Pons (tissue), 1 donor: ENCODE measurements around the gene EHBP1.

ENCODE experiments used
- DNase-seq: peaks from one replicate; pipeline ENCODE4 v3.0.0-alpha.2; 2016; ENCODE audit warnings: low spot score

EHBP1 gene

DNA sequence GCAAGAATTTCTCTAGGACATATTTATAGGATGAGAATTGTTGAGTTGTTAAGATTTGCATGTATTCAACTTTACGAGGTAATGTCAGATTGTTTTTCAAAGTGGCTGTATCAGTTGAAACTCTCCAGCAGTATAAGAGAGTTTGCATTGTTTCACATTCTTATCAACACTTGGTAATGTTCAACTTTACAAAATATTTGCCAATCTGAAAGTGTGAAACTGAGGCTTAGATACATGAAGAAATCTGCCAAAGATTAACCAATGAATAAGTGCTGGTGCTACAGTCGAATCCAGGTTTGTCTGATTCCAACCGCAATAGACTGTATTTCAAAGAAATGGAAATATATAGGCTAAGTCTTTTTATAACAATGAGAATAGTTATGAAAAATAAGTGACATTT, 117.0 kb downstream of the EHBP1 start:
- no peak for DNase-seq

DNA sequence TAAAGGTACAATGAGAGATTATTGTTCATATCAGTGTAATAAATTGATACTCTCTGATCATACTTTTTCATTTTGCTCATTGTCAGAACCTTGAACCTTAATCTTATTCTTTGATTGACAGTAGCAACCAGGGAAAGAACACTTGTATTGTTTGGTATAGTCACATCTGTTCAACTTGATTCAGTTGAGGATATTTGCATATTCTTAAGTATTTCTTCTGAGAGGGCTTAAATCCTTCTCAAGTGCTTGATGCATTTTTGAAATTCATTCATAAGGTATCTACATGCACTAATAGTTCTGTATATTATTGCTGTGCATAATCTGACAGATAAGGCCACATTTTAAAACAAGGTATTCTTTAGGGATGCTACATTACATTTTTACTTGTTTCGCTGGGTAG, 118.9 kb downstream of the EHBP1 start:
- no peak for DNase-seq

DNA sequence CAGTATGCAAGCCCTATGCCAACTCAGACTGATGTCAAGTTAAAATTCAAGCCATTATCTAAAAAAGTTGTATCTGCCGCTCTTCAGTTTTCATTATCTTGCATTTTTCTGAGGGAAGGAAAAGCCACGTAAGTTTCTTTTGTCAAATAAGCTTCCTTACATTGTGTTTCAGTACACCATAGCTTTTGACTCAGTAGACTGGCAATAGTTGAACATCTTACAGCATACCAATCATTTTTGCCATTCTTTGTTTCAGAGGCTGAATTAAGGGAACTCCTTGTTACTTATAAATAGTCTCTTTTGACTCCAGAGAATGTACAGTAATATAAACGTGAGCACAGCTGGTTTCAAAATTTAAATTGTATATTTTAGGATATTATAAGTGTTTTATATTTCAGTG, 120.6 kb downstream of the EHBP1 start:
- no peak for DNase-seq

DNA sequence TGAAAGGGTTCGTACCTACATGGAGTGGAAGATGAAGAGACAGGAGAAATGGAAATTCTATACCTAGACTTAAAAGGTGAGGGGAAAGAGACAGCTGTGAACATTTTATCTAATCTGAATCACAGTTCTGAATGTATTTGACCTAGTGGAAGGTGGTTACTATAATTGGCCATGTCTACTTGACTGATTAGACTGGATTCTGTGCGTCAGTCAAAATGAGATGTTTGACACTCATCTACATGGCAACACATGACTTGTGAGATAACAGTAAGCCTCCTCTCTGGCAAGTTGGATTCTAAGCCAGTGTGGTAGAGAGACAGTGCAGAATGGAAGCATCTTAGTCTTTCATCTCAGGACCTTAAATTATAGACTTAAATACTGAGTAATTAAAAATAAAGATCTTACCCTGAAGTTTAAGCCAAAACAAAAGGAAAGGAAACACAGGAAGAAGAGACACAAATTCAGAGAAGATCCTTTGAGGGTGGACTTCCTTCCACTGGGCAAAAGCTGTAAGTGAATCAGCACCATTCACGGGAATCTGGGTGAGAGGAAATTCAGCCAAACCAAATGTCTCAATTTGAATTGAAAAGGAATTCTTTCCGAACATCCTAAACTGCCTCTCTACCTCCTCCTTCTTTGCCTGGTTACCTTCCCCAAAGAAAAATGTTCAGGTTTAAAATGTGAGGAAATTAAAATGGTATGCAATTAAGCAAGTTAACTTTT, 121.6 kb downstream of the EHBP1 start:
- no peak for DNase-seq

DNA sequence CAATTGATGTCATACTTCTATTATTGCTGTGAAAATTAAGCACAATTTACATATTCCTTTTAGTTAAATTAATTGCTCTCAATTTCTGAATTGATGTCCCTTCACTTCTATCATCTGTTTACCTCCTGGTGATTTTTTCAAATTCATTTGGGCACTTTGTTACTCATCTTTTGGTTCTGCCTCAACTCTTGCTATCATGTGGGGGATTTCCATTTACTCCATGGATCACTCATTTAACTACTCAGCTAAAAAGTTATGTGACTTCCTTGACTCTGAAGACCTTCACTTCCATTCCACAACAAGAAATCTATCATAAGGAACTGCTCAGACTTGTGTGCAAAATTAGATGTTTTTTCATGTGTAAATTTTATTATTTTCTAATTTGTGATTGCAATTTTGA, 126.2 kb downstream of the EHBP1 start:
- DNase-seq: no peak

DNA sequence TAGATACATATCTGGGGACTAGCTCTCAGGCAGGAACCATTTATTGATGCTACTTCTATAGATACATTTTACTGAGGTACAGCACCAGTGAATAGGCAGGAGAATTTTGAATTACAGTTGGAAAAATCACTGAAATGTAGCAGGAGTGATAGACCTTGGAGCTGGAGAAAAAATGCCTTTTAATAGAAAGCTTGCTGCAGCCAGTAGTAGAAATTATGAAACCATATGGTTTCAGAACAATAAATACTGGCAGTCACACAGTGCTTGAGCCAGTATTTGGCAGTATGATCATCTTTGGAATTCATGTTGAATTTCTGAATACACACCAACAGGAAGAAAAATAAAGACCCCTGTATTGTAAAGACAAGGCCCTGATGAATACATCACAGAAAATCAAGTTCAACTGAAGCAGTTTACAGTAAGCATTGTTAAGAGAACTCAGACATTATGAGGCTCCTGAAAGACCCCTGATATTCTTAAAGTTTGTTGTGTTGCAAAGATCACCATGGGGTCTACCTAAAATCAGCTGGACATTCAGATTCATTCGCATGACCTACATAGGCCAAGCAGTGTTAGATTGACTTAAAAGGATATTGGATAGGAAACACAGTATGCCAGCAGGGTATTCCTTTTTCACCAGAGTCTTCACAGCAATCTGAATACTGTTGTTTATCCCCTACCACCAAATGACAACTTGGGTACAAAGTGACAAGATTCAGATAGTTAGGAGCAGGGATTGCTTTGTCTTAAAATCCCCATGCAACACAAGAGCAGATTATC, 139.0 kb downstream of the EHBP1 start:
- DNase-seq: no peak

DNA sequence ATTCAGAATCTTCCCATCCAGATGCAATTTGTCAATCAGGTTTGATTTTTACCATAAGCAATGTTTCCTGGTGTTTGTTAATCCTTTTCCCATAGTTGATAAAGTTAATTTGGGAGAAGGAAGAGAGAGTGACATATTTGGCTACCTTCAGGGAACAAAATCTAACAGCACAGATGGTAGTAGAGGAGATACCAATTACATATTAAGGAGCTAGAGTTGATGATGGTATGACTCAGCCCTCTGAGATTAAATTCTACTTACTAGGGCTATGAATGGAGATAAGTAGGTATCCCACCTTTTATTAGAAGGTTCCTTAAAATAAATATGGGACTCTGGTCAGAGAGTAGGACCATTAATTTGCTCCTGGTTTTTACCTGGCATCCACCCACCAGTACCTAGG, 139.7 kb downstream of the EHBP1 start:
- DNase-seq: no peak

DNA sequence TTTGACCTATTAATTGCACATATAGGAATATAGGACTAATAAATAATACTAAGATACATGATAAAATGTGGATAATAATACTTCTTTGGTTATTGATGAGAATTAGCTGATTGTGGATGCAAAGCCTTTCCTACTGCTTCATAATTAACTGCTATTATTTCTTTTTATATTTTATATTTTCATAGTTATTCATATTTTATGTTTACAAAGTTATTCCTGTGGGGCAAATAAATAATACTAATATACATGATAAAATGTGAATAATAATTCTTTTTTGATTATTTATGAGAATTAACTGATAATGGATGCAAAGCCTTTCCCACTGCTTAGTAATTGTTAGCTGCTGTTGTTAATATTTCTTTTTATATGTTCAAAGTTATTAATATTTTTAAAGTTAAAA, 146.7 kb downstream of the EHBP1 start:
- no peak for DNase-seq

DNA sequence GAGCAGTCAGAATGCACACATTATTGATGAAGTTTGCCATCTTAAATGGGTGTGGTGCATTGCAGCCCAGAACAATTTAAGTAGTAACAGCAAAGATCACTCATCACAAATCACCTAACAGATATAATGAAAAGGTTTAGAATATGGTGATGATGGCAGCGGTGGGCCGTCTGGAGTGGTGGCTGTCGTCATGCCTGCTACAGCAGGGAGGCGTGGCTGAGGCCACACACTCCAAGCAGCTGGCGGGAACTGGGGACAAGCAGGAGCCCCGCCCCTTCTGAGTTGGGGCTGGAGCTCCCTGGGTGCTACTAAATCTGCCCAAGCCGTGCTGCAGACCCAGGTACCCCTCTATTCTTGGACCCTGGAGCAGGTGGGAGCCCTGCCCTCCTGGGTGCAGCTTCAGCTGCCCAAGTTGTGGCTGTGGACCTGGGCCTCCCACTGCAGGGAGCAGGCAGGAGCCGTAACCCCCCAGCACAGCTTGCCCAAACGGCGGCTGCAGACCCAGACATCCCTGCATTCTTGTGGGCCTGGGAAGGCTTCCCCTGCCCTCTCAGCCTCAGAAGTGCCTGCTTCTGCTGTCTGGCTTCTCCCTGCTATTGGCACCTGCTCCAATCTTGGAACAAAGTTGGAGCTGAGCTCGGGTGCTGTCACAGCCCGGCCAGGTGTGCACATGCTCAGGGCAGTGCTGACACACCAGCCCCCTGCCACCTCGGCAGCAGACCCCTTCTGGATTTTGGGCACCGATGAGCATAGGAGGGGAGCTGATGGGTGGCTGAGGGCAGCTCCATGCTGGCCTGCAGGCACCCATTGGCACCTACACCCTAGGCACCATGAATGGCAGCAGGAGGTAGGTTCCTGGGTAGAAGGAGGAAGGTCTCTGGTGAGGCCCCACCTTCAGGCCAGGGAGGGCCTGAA, 149.3 kb downstream of the EHBP1 start:
- no peak for DNase-seq

DNA sequence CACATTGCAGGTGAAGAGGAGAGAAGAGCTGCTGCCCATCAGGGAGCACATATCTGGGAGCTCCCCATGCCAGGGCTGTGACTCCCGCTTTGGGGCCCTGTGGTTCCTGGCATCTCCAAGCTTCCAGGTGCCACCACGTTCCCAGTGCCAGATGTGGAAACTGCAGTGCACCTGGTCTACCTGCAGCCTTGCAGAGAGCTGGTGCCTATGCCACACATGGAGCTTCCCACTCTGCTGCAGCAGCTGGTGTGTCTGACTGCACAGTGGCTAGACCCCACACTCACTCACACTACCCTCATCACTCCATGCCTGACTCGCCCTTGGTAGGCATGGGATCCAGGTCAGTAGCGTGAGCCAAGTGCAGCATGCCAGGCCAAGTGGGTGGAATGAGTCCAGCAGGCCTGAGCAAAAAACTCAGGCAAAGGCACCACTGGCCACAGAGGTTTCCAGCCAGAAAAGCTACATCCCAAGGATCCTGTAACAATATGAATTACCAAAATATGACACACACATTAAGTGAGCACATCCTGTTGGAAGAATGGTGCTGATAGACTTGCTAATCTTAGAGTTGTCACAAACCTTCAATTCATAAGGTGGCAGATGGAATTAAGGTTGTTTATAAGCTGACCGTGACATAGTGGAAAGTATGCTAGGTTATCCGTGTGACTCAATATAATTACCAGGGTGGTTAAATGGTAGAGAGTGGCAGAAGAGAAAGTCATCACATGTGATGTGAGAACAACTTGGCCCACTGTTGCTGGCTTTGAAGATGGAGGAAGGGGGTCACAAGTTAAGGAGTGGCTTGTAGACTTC, 150.9 kb downstream of the EHBP1 start:
- no peak for DNase-seq

DNA sequence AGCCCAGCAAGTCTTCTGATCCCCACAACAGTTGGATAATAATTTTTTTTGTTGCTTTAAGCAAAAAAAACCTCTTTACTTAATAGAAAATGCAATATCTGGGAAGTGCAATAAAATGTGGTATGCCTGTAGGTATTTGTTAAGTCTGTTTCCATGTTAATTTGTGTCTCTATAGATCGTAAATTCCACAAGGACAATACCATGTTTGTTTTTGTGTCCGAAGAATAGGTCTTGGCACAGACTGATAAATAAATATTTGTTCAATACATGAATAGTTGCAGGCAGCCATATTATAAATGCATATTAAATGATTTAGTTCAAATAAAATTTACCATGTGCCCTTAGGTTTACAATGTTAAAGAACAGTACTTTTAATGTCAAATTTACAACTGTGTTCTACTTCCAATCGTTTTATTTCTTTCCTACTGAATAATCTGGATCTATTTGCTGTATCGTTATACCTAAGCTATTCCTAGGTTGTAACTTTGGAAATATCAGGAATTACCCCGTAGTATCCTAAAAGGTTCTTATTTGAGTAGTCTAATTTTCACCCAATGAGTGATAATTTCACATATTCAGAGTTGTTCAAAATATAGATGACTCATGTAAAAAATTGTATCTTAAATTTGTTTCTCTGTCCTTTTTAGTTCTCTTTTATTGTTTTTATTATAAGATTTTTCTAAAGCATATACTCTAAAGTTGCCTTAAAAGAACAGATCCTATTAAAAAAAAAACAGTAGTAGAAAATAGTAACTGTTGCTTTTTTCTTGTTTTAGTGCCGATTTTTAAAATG, 151.8 kb downstream of the EHBP1 start:
- no peak for DNase-seq

DNA sequence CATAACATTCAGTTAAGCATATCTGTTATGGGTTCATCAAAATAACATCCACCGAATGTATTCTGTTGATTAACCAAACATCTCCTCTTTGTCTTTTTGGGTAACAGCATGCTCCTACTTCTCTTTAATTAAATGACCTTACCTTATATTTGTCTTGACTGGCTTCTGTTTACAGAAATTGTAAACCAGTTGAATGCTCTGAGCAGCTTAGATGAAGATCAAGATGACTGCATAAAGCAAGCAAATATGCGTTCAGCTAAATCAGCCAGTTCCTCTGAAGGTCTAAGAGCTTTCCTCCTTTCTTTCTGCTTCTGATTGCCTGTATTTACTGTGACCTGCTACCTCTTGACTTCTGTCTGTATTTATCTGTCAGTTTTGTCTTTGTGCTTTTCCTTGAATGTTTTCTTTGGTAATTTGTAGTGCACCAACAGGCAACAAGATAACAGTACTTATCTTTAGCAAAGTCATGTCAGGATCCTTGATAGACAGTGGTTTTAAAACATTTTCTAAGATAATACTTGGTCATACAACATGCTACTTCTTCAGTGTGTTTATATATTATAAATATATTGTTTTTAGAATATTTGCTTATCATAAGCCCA, 152.8 kb downstream of the EHBP1 start:
- DNase-seq: no peak

DNA sequence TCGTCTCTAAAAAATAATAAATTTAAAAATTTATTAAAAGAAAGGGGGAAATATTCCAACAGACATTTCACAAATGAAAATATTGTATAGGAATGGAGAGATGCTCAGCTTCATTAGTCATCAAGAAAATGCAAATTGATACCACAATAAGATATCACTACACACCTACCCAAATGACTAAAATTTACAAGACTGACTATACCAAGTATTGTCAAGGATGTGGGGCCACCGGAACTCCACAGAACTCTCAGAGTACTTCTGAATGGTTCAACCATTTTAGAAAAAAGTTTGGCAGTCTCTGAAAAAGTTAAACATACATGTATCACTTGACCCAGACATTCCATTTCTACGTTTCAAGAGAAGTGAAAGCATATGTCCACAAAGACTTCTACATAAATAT, 163.4 kb downstream of the EHBP1 start:
- DNase-seq: no peak

DNA sequence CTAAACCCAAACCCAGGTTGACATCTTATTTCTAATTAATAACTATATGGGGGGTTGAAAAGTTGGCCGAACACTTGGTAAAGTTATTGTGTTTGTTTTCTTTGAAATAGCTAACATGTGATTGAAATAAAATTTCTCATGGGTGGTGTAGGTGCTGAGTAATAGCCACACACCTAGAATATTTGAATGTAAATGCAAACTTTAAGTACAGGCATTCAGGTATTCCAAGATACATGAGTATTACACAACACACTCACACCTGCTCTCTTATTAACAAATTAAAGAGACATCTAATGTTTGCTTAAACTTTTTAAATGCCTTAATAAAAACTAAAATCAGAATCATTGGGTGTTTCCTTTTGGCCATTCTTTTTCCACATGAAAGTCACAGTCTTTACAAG, 165.5 kb downstream of the EHBP1 start:
- no peak for DNase-seq

DNA sequence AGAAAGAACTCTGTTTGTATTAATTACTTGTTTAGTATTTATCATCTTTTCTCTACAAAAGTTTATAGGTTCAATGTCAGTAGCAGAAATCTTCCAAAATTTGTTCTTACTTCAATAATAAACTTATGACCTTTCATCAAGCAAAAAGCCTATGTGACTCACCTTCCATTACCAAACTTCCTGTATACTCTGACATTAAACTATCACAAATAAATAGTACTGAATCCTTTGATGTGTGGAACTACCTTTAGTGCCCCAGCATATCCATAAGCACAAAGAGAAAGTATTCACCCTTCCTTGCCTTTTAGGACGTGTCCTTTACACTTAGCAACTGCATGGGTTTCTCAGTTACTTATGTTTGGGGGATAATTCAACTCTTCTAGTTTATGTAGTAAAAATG, 166.0 kb downstream of the EHBP1 start:
- DNase-seq: no peak

DNA sequence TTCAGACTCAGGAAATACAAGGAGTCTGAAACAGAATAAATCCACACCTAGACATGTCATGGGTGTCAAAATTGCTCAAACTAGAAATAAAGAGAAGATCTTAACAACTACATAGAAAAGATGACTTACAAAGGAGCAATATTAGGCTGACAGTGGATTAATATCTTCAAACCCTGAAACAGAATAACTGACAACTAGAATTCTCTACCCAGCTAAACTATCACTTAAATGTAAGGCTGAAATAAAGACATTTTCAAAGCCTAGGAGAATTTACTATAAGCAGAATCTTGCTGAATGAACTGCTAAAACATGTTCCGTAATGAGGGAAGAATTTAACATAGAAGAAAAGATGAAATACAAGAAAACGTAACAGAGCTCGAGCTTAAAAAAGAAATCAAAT, 168.1 kb downstream of the EHBP1 start:
- no peak for DNase-seq

DNA sequence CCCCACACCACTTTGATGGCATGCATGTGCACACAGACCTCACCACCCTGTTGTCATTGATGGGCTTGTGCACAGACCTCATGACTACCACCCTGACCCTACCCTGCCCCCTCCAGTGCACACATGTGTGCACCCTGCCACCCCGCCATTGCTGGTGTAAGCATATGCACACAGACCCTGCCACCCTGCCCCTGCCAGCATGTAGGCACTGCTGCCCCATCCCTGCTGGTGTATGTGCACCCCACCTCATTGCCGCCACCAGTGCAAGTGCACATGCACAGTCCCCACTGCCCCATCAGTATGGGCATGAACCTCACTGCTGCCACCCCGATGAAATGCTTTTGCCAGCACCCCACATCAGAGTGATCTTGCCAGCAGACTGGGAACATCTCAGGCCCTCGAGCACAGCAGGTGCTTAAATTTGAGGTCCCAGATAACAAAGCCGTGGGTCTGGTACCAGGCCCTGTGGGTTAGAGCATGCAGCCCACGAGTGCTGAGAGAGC, 169.4 kb downstream of the EHBP1 start:
- DNase-seq: no peak

DNA sequence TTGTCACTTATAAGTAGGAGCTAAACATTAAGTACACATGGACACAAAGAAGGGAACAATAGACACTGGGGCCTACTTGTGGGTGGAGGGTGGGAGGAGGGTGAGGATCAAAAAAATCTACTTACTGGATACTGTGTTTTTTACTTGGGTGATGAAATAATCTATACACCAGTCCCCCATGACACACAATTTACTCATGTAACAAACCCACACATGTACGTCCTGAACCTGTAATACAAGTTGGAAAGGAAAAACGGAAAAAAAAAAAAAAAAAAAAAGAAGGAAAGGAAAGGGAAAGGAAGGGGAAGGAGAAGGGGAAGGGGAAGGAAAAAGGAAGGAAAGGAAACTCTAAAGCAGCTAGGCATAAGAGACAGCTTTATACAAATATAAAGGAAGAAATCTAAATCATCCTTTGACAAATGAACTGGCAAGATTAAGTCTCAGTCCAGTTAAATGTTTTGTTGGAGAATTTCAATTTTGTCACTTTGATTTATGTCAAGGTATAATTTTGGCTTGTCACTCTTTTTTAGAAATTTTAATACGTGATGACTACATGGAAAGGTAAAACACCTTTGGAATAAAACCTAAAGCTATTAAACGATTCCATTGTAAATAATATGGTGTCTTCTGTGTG, 175.8 kb downstream of the EHBP1 start:
- no peak for DNase-seq

DNA sequence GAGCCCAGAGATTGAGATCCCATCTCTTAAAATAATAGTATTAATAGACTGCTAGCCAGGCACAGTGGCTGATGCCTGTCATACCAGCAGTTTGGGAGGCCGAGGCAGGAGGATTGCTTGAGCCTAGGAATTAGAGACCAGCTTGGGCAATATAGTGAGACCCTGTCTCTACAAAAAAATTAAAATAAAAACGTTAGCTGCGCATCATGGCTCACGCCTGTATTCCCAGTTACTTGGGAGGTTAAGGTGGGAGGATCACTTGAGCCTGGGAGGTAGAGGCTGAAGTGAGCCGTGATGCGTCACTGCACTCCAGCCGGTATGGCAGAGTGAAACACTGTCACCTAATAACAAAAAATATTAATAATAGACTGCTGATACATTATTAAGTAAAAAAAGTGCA, 178.1 kb downstream of the EHBP1 start:
- no peak for DNase-seq

DNA sequence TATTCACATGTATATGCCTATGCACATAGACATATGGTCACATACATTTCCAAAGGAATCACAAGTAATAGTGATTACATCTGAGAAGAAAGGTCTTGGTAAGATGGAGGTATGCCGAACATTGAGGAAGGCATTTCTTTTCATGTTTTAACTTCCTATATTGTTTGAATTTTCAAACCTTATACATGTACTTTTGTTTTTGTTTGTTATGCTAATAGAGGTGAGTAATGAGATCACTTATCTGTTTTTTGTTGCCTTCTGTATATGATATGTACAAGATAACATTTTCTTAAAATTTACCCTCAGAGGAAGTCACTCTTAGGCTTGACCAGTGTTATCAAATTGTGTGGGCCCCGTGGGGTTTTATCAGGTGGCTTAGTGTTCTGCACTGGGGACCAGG, 178.6 kb downstream of the EHBP1 start:
- no peak for DNase-seq
